ENCODE measurements around the gene GALNT9.

Gene GALNT9

GRCh38 chr12:132270969-132271754 lies 58.2 kb downstream of the GALNT9 start:
- Mint-ChIP-seq H3K27me3 (ENCODE audit: low read depth, poor library complexity) (peaks cover 25% of the 10 kb centered on the region), H3K36me3 (ENCODE audit: low read depth) (no peaks in the 10 kb centered on the region), H3K4me3 (no peak overlapping the region), H3K4me1 (peaks cover 38% of the 10 kb centered on the region), H3K27ac (no peak overlapping the region), H3K9me3 (no peaks in the 10 kb centered on the region)
- TF ChIP-seq CTCF (IDR thresholded peaks at IDR 0.05): no peak
- DNase-seq: no peak

GRCh38 chr12:132270516-132270915 lies 58.9 kb downstream of the GALNT9 start:
- Mint-ChIP-seq H3K4me3 (no peak overlapping the region), H3K4me1 (peaks cover 34% of the 10 kb centered on the region), H3K9me3 (no peaks in the 10 kb centered on the region), H3K27ac (no peak overlapping the region), H3K36me3 (ENCODE audit: low read depth) (no peaks in the 10 kb centered on the region), H3K27me3 (ENCODE audit: low read depth, poor library complexity) (peaks cover 30% of the 10 kb centered on the region)
- no peak for DNase-seq
- TF ChIP-seq CTCF (IDR thresholded peaks at IDR 0.05): no peak

- Mint-ChIP-seq H3K27me3 (ENCODE audit: low read depth, poor library complexity) (peaks cover 31% of the 10 kb centered on the region), H3K4me1 (peaks cover 29% of the 10 kb centered on the region), H3K9me3 (no peaks in the 10 kb centered on the region), H3K36me3 (ENCODE audit: low read depth) (no peaks in the 10 kb centered on the region), H3K27ac (no peak overlapping the region), H3K4me3 (no peak overlapping the region)
- TF ChIP-seq CTCF (IDR thresholded peaks at IDR 0.05): no peak
- no peak for DNase-seq
These were observed 60.0 kb downstream of the GALNT9 start for GRCh38 chr12:132269271-132269968.

- no peak for TF ChIP-seq CTCF (IDR thresholded peaks at IDR 0.05)
These were observed 60.7 kb downstream of the GALNT9 start for GRCh38 chr12:132268674-132269073.

GRCh38 chr12:132267873-132268272 lies 61.5 kb downstream of the GALNT9 start:
- H3K27ac Mint-ChIP-seq: no peak overlapping the region
- peaks cover 28% of the 10 kb centered on the region for H3K4me1 Mint-ChIP-seq
- no peak for TF ChIP-seq CTCF (IDR thresholded peaks at IDR 0.05)
- H3K4me3 Mint-ChIP-seq: no peak overlapping the region
- no peak for DNase-seq
- H3K36me3 Mint-ChIP-seq (ENCODE audit: low read depth): no peaks in the 10 kb centered on the region
- peaks cover 32% of the 10 kb centered on the region for H3K27me3 Mint-ChIP-seq (ENCODE audit: low read depth, poor library complexity)
- H3K9me3 Mint-ChIP-seq: no peaks in the 10 kb centered on the region

More at GRCh38 chr12:132268674-132269073, 60.7 kb downstream of the GALNT9 start:
- H3K9me3 Mint-ChIP-seq: no peaks in the 10 kb centered on the region
- peaks cover 31% of the 10 kb centered on the region for H3K27me3 Mint-ChIP-seq (ENCODE audit: low read depth, poor library complexity)
- H3K27ac Mint-ChIP-seq: peak overlapping the region; percentile 71
- no peaks in the 10 kb centered on the region for H3K36me3 Mint-ChIP-seq (ENCODE audit: low read depth)
- H3K4me3 Mint-ChIP-seq: no peak overlapping the region
- no peak for DNase-seq
- peaks cover 27% of the 10 kb centered on the region for H3K4me1 Mint-ChIP-seq

Data from nephron progenitor cell (in vitro differentiated cells).